ENCODE measurements around the gene KLK10.
"Not testable (repeated sequence)": the region's sequence is repeated elsewhere in the genome, so short reads cannot be mapped to it uniquely, and the experiment has no call there.

KLK10 gene

DNA sequence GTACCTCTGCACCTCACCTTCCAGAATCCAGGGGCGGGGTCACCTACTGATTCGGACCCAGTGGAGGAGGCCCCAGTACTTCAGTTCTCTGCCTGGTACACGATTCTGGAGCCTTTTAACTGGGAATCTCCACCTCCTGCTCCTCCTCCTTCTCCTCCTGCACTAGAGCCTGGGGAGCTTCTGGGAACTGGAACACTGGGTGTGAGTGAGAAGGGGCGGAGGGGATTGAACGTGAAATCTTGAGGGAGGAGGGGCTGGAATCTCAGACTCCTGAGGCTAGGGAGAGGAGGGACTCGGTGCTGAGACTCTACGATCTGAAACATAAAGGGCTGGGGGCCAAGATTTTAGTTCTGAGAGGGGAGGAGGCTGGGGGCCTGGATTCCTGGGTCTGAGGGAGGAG, 18.0 kb downstream of the KLK10 start, which contains the start of gene KLK8:
Gene KLK8 (minus strand): TSS at position 90 of the 400 bp plus-strand sequence. CDS start 437 bp downstream, outside the sequence.
- no peak for DNase-seq

GRCh38 chr19:51000981-51001380, 18.5 kb downstream of the KLK10 start:
- no peak for DNase-seq

DNA sequence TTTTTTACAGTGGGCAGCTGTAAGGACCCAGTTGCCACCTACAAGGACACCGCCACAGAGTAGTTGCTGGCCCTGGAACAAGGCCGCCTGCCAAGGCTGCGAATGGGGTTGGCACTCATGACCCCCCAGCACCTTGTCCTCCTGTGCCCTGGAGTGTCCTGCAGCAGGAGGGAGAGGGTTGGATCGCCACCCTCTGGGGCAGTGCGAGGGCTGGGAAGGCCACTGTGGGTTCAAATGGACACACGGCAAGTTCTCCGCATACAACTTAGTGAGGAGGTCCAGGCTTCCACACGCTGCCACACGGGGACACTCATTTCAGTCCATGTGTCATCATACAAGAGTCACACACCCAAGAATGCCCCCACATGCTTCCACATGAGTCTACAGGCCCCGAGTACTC, 19.1 kb downstream of the KLK10 start:
- no peak for DNase-seq

DNA sequence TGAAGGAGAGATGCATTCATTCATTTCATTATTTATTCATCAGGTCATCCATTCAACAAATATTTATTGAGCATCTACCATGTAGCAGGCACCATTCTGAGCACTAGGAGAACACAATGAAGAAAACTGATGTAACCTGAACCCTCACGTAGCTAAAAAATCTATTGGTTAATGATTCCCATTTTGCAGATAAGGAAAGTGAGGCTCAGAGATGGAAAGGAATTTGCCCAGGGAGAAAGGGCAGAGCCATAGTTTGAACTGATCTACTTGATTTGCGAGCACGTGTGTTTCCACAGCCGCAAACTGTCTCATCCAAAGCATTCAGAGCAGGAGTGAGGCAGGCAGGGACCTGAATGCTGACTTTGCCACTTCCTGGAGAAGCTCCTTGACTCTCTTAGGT, 20.8 kb downstream of the KLK10 start:
- DNase-seq: no peak

DNA sequence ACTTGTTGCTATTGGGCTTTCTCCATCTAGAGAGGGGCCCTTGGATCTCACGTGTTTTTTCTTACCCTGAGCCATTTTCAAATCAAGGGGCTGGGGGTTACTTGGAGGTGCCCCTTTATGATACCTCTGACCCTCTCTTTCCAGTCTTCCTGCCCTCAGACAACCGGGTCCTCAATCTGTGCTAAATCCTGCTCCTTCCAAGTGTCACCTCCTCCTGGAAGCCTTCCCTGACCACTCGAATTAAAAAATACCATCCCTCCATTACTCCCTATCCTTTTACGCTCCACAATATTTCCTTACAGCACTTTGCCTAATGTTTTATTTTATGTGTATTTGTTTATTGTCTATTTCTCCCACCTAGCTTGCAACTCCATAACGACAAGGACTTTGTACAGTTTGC, 21.4 kb downstream of the KLK10 start:
- DNase-seq: no peak

DNA sequence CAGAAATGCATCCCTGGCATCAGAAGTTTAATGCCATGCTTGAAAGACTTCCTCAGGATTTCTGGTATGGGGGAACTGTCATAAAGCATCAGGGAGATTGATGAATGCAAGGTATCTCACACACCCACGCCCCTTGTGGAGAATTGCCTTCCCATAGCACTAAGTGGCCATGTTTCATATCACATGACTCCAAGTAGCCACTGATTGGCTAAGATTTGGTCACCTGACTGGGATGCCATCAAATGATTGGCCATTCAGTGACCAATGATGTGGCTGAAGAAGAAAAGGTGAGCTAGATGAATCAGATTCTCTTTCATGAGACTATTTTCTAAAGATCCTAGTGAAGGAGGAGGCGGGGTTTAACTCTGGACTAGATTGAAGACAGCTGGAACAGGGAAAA, 25.4 kb downstream of the KLK10 start:
- DNase-seq: peak; percentile 42

- no peak for DNase-seq
These were observed 26.9 kb downstream of the KLK10 start for GRCh38 chr19:50992666-50993035.

DNA sequence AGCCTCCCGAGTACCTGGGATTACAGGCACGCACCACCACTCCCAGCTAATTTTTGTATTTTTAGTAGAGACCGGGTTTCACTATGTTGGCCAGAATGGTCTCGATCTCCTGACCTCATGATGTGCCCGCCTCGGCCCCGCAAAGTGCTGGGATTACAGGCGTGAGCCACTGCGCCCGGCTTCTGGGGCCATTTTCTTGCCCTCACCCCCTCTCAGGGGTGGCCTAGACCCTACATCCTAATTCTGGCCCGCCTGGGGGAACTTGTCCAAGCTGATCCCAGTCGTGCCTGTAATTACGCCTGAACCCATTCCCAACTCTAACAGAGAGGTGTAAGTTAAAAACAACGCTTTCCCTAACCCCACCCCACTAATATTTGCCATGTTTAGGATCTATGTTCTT, 35.1 kb downstream of the KLK10 start:
- not testable (repeated sequence) for DNase-seq

- DNase-seq: no peak
These were observed 35.8 kb downstream of the KLK10 start, which contains the start of gene KLK7 for GRCh38 chr19:50983625-50984292. KLK7 (minus strand) TSS chr19:50983917; CDS start chr19:50982399, 1,518 bp downstream.

DNA sequence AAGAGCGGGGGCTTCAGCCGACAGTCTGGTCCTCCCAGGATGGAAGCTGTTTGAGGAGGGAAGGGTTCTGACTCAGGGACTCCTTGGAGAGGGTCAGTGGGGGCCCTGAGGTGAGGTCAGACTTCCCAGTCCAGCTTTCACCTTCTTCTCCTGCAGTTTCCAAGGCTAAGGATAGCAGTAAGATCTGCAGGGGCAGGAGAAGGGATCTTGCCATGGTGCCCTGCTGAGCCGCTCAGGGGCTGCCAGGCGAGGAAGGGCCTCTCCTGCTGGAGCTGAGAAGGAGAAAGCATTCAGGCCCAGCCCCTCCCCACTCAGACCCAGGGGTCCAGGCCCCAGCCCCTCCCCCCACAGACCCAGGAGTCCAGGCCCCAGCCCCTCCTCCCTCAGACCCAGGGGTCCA, 37.3 kb downstream of the KLK10 start:
- DNase-seq: no peak

- no peak for DNase-seq
These were observed 37.8 kb downstream of the KLK10 start for GRCh38 chr19:50981587-50982146.

- DNase-seq: no peak
These were observed 39.3 kb downstream of the KLK10 start for GRCh38 chr19:50980208-50980607.

- no peak for DNase-seq
These were observed 39.8 kb downstream of the KLK10 start for GRCh38 chr19:50979758-50980157.

DNA sequence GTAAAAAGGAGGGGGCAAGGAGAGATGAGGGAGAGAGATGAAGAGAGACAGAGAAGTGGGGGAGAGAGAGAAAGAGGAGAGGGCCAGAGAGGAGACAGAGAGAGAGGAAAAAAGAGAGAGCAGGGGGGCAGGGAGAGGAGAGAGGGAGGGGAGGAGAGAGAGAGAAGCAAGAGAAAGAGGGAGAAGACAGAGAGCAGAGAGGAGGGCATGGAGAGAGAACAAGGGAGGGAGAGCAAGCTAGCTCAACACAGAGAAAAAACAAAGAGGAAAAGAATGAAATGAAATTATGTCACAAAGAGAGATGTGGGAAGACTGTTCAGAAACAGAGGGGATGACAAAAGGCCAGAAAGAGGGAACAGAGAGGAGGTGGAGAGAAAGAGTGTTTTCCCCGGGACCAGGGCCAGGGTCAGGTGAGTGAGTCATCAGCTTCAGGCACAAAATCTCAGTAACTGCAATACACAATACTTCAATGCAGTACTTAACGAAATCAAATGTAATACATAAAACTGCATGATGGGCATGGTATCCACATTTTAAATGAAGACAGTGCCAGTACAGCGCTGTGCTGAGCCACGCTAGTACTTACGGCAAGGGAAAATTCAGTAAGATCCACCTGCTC, 40.6 kb downstream of the KLK10 start:
- DNase-seq: no peak

DNA sequence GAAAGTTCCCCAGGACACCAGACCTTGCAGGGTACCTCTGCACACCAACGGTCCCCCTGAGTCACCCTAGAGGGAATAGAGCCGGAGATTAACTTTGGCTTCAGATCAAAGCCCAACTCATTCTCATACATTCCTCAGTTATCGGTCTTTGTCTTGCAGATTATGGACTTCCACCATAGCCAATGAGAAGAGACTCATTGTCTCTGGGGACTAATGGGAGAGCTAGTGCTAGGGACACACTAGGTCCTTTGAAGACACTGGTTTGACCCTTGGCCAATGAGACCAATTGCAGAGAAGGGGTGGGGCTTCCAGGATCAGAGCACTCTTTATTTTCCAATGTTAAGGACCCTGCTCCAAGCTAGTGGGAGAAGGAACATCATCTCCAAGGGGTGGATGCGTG, 41.9 kb downstream of the KLK10 start:
- no peak for DNase-seq

DNA sequence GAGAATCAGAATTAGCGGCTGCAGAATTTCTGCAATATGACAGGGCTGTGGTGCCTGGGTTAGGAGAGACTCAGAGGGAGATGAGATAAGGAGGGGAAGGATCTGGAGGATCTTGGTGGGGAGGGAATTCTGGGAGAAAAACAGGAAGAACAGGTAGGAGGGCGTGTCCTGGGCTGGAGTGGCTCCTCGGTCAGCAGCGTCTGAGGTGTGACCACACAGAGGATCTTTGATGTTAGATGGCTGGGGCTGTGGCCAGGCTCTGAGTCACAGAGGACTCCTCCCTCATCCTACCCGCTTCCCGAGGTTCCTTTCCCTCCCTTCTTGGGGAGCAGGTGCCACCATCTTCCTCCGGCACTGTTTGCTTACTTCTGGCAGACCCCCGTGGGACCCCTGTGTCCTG, 43.7 kb downstream of the KLK10 start:
- DNase-seq: no peak

DNA sequence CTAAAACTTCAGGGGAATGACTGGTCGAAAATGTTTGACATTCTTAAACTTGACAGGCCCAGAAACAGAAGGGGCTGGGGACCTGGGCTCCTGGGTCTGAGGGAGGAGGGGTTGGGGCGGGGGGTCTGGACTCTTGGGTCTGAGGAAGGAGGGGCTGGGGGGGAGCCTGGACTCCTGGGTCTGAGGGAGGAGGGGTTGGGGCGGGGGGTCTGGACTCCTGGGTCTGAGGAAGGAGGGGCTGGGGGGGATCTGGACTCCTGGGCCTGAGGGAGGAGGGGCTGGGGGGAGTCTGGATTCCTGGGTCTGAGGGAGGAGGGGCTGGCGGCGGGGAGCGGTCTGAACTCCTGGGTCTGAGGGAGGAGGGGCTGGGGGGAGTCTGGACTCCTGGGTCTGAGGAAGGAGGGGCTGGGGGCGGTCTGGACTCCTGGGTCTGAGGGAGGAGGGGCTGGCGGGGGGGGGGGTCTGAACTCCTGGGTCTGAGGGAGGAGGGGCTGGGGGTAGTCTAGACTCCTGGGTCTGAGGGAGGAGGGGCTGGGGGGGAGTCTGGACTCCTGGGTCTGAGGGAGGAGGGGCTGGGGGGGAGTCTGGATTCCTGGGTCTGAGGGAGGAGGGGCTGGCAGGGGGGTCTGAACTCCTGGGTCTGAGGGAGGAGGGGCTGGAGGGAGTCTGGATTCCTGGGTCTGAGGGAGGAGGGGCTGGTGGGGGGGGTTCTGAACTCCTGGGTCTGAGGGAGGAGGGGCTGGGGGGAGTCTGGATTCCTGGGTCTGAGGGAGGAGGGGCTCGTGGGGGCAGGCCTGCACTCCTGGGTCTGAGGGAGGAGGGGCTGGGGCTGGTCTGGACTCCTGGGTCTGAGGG, 44.6 kb downstream of the KLK10 start:
- DNase-seq: no peak

DNA sequence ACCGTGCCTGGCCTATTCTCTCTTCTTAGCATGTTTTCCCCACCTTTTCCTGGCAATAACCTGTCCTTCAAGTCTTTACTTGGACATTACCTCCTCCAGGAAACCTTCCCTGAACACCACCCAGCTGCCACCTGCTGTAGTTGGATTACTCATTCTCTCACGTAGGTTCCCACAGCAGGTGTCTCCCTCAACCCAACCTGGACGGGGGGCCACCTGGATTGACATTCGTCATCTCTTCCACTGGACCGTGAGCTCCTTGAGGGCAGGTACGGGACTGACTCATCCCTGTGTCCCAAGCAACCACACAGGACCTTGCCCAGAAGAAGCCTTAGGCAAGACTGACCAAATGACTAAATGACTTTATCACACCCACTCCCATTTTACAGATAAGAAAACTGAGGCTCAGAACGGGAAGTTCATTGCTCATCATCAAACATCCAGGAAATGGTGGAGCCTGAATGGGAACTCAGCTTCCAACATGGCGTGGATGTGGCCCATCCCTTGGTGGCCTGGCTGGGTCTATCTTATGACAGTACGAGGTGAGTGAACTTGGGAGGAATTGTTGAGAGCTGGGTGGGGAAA, 46.6 kb downstream of the KLK10 start:
- DNase-seq: no peak

GRCh38 chr19:50969810-50970209, 49.7 kb downstream of the KLK10 start:
- DNase-seq: not testable (repeated sequence)

- no peak for DNase-seq
These were observed 50.1 kb downstream of the KLK10 start, which contains the start of gene KLK6 for GRCh38 chr19:50969413-50969760. KLK6 (minus strand) TSS chr19:50969591; CDS start chr19:50968104, 1,487 bp downstream.

GRCh38 chr19:50968716-50969412, 50.6 kb downstream of the KLK10 start:
- no peak for DNase-seq

DNA sequence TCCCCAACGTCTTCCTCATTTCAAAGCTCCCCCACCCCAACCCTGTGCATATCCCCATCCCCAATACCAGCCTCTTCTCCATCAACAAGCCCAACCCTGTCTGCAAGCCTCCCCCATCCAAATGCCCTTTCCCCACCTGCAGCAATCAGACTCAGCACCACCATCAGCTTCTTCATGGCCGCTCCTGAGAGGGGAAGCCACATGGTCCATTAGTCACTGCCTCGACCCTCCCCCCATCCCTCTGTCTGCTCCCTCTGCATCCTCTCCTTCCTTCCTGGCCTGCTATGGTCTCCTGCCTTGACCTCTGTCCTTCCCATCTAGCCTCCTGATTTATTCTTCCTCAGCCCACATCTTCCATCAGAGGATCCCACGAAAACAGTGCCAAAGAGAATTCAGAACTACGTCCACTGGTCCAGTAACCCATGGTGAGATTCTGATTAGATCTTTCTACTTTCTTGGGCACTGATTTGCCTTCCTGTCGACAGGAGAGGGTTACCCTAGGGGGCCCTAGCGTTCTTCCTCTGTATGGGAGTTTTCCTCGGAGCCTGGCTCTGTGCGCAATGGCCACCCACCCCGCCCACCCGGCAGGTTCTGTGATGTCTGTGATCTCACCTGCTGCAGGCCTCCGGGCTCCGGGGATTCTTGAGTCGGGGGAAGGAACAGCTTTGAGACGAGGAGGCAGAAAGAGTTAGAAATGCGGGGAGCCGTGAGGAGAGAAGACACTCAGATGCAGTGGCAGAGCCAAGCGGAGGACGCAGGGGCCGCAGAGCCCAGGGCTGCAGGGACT, 51.4 kb downstream of the KLK10 start:
- DNase-seq: no peak
